H9 (cell line): ENCODE results near the gene OR6B1. TPM values are rescaled to one million over a fixed set of nuclear protein-coding genes. Genes with fewer than 3 reads are reported as not detected.

Experiments used
- DNase-seq: peaks from one replicate; pipeline ENCODE4 v3.0.0-alpha.2; 2017
- H2AFZ ChIP-seq: one replicate; pipeline ENCODE4 v1.6.1; 2013; ENCODE audit warnings: mild to moderate bottlenecking, low read length, control low read depth, moderate library complexity
- H2AK5ac ChIP-seq: 2 replicates; pipeline ENCODE4 v1.6.1; 2013; ENCODE audit warnings: low read length, control low read depth, mixed read lengths; ENCODE audit not compliant: insufficient read length
- H2BK120ac ChIP-seq: one replicate; pipeline ENCODE4 v1.6.1; 2013; ENCODE audit warnings: low read depth, mild to moderate bottlenecking, low read length, control low read depth, inconsistent platforms; ENCODE audit not compliant: poor library complexity, severe bottlenecking
- H2BK12ac ChIP-seq: 2 replicates; pipeline ENCODE4 v1.6.1; 2013; ENCODE audit warnings: low read length, control low read depth, mixed read lengths, low read depth; ENCODE audit not compliant: insufficient read length
- H2BK15ac ChIP-seq: 2 replicates; pipeline ENCODE4 v1.6.1; 2013; ENCODE audit warnings: low read depth, low read length, control low read depth
- H2BK20ac ChIP-seq: one replicate; pipeline ENCODE4 v1.6.1; 2013; ENCODE audit warnings: low read depth, mild to moderate bottlenecking, low read length, control low read depth, inconsistent platforms; ENCODE audit not compliant: poor library complexity, severe bottlenecking
- H2BK5ac ChIP-seq: 2 replicates; pipeline ENCODE4 v1.6.1; 2013; ENCODE audit warnings: low read length, control low read depth, mixed read lengths; ENCODE audit not compliant: insufficient read length
- H3K14ac ChIP-seq: 2 replicates; pipeline ENCODE4 v1.6.1; 2013; ENCODE audit warnings: low read length, control low read depth; ENCODE audit not compliant: insufficient read depth
- H3K18ac ChIP-seq: 2 replicates; pipeline ENCODE4 v1.6.1; 2013; ENCODE audit warnings: low read depth, mild to moderate bottlenecking, mixed read lengths, low read length, control low read depth; ENCODE audit not compliant: insufficient read length
- H3K23ac ChIP-seq: 2 replicates; pipeline ENCODE4 v1.6.1; 2013; ENCODE audit warnings: low read length, control low read depth, mixed read lengths, low read depth; ENCODE audit not compliant: insufficient read length
- H3K23me2 ChIP-seq: 2 replicates; pipeline ENCODE4 v1.6.1; 2013; ENCODE audit warnings: low read depth, mild to moderate bottlenecking, mixed read lengths, low read length, control low read depth; ENCODE audit not compliant: insufficient read length, poor library complexity, severe bottlenecking
- H3K27ac ChIP-seq: 2 replicates; pipeline ENCODE4 v1.5.1; 2013; ENCODE audit warnings: low read length, control low read depth, mixed read lengths, low read depth; ENCODE audit not compliant: insufficient read length
- H3K27me3 ChIP-seq: 2 replicates; pipeline ENCODE4 v1.6.1; 2013; ENCODE audit warnings: low read length, control low read depth, inconsistent platforms; ENCODE audit not compliant: insufficient read depth
- H3K4ac ChIP-seq: 2 replicates; pipeline ENCODE4 v1.6.1; 2013; ENCODE audit warnings: low read depth, mild to moderate bottlenecking, control low read depth, inconsistent platforms, low read length, moderate library complexity
- H3K4me1 ChIP-seq: 2 replicates; pipeline ENCODE4 v1.6.1; 2013; ENCODE audit warnings: low read length, control low read depth, inconsistent platforms; ENCODE audit not compliant: insufficient read depth
- H3K4me2 ChIP-seq: 2 replicates; pipeline ENCODE4 v1.6.1; 2013; ENCODE audit warnings: low read length, control low read depth, mixed read lengths; ENCODE audit not compliant: insufficient read length, insufficient read depth
- H3K56ac ChIP-seq: 2 replicates; pipeline ENCODE4 v1.6.1; 2013; ENCODE audit warnings: low read depth, mild to moderate bottlenecking, mixed read lengths, low read length, control low read depth; ENCODE audit not compliant: insufficient read length
- H3K79me1 ChIP-seq: 2 replicates; pipeline ENCODE4 v1.6.1; 2013; ENCODE audit warnings: low read depth, mild to moderate bottlenecking, moderate library complexity, low read length, control low read depth, inconsistent platforms; ENCODE audit not compliant: insufficient read depth, poor library complexity, severe bottlenecking
- H3K79me2 ChIP-seq: 2 replicates; pipeline ENCODE4 v1.6.1; 2013; ENCODE audit warnings: low read length, control low read depth, inconsistent platforms; ENCODE audit not compliant: insufficient read depth
- H3K9ac ChIP-seq: 2 replicates; pipeline ENCODE4 v1.6.1; 2013; ENCODE audit warnings: low read length, control low read depth, mixed read lengths; ENCODE audit not compliant: insufficient read length; ENCODE audit errors: extremely low read depth
- H3K9me3 ChIP-seq: one replicate; pipeline ENCODE4 v1.6.1; 2013; ENCODE audit warnings: low read depth, low read length, inconsistent platforms; ENCODE audit not compliant: control insufficient read depth
- H3T11ph ChIP-seq: one replicate; pipeline ENCODE4 v1.6.1; 2013; ENCODE audit warnings: mild to moderate bottlenecking, low read length, control low read depth, inconsistent platforms
- H4K20me1 ChIP-seq: one replicate; pipeline ENCODE4 v1.6.1; 2013; ENCODE audit not compliant: control insufficient read depth, insufficient read length, insufficient read depth
- H4K5ac ChIP-seq: 2 replicates; pipeline ENCODE4 v1.6.1; 2013; ENCODE audit warnings: low read depth, mild to moderate bottlenecking, mixed read lengths, low read length, control low read depth; ENCODE audit not compliant: insufficient read length
- H4K8ac ChIP-seq: replicated peaks from 2 replicates; pipeline ENCODE4 v1.6.1; 2013; ENCODE audit warnings: low read length, control low read depth, mixed read lengths, low read depth; ENCODE audit not compliant: insufficient read length
- H4K91ac ChIP-seq: 2 replicates; pipeline ENCODE4 v1.6.1; 2013; ENCODE audit warnings: low read depth, mild to moderate bottlenecking, moderate library complexity, mixed read lengths, low read length, control low read depth; ENCODE audit not compliant: insufficient read length
- H3K27ac Mint-ChIP-seq, 3 experiments: 2 replicates in 2 of 3; 3 replicates in 1 of 3; pipeline ENCODE4 v1.8.0; 2020 to 2021; ENCODE audit warnings: mixed read lengths in 3 of 3, mild to moderate bottlenecking in 1 of 3, moderate library complexity in 1 of 3
- H3K27me3 Mint-ChIP-seq: 2 replicates; pipeline ENCODE4 v1.8.0; 2021; ENCODE audit warnings: low read depth, mild to moderate bottlenecking, moderate library complexity, mixed read lengths
- H3K36me3 Mint-ChIP-seq, 3 experiments: 2 replicates in 2 of 3; 3 replicates in 1 of 3; pipeline ENCODE4 v1.8.0; 2020 to 2021; ENCODE audit warnings: low read depth in 3 of 3, mixed read lengths in 3 of 3; ENCODE audit not compliant: insufficient read depth in 1 of 3
- H3K4me1 Mint-ChIP-seq, 2 experiments: 2 replicates each; pipeline ENCODE4 v1.8.0; 2020; ENCODE audit warnings: mixed read lengths in 2 of 2
- H3K4me3 Mint-ChIP-seq, 2 experiments: 2 replicates in 1 of 2; 3 replicates in 1 of 2; pipeline ENCODE4 v1.8.0; 2020 to 2021; ENCODE audit warnings: mild to moderate bottlenecking in 2 of 2, mixed read lengths in 2 of 2, moderate library complexity in 1 of 2
- H3K9me3 Mint-ChIP-seq, 2 experiments: 2 replicates in 1 of 2; 3 replicates in 1 of 2; pipeline ENCODE4 v1.8.0; 2020; ENCODE audit warnings: mild to moderate bottlenecking in 2 of 2, mixed read lengths in 2 of 2, moderate library complexity in 1 of 2
- CTCF ChIP-seq: fragments of 200-600 bp; sonication (generic); conservative IDR thresholded peaks from 3 replicates; pipeline ENCODE4 v1.8.0; 2021; ENCODE audit warnings: antibody characterized with exemption, mild to moderate bottlenecking
- WGBS: extraction: QIAGEN DNeasy Blood & Tissue Kit; methylation state at CpG from one replicate; pipeline ENCODE4 v1.1.7; 2013; ENCODE audit warnings: missing lambda C conversion rate, low lambda C conversion rate, mixed read lengths; ENCODE audit not compliant: insufficient read length; ENCODE audit errors: extremely low coverage; 5-methylcytosine and 5-hydroxymethylcytosine counted together
- total RNA-seq: library from RNA; stranded (reverse); gene quantifications from 2 replicates; pipeline ENCODE4 v1.2.1, GENCODE V29; 2021

OR6B1 gene
- total RNA-seq, 1 experiment from 2014 or later, result not detected

- TF ChIP-seq CTCF, result no peak
- Histone ChIP-seq H3K18ac (no peak overlapping the region), H3K27me3 (no peaks in the 10 kb centered on the region), H2AK5ac (no peak overlapping the region), H2BK12ac (no peak overlapping the region), H2AFZ (no peak overlapping the region), H2BK5ac (no peak overlapping the region), H2BK120ac (no peak overlapping the region), H3K56ac (no peak overlapping the region), H3K23me2 (no peaks in the 10 kb centered on the region), H3K14ac (no peak overlapping the region), H3K4ac (no peak overlapping the region), H4K20me1 (no peaks in the 10 kb centered on the region), H4K91ac (no peak overlapping the region), H2BK20ac (no peak overlapping the region), H3K23ac (no peak overlapping the region), H4K8ac (no peak overlapping the region), H3K9me3 (peaks cover 12% of the 10 kb centered on the region), H2BK15ac (no peak overlapping the region), H3K27ac (no peak overlapping the region), H3K4me1 (no peaks in the 10 kb centered on the region), H3T11ph (no peak overlapping the region), H4K5ac (no peak overlapping the region), H3K4me2 (no peak overlapping the region), H3K79me2 (no peaks in the 10 kb centered on the region), H3K9ac (no peak overlapping the region), H3K79me1 (no peaks in the 10 kb centered on the region)
- no peak overlapping the region for H3K4me3 Mint-ChIP-seq
- no peak overlapping the region for H3K27ac Mint-ChIP-seq
- H3K36me3 Mint-ChIP-seq, result peaks cover 12 to 22% (median 18%) of the 10 kb centered on the region in 3 experiments
- H3K4me1 Mint-ChIP-seq, result no peaks in the 10 kb centered on the region
- no peak for DNase-seq
- peaks cover 35 to 36% of the 10 kb centered on the region in 2 experiments for H3K9me3 Mint-ChIP-seq
- WGBS, result no CpG with 5 or more reads among the region's 5 CpGs
- H3K27me3 Mint-ChIP-seq, result peaks cover 3% of the 10 kb centered on the region
Measured at GRCh38 chr7:144011458-144012230, 11.5 kb downstream of the OR6B1 start.
